Stimulated activated naive B cell treated with anti-CD40 and anti-IgM and Interleukin-4, amounts not matched to agents 10 μg/mL and 1 μg/mL and 100 μg/mL, for 72 hours (primary cell): ENCODE data around the gene MYADML2.

ENCODE experiments used
- ATAC-seq, 2 donors: fragments of 150-1000 bp; cut with Tn5 transposase; replicated peaks; 2 replicates each; pipeline ENCODE4 v1.10.0; 2021; ENCODE audit warnings: moderate library complexity in 1 of 2
- DNase-seq: peaks from one replicate; pipeline ENCODE4 v3.0.0; 2021
- H3K27ac Mint-ChIP-seq: one replicate; pipeline ENCODE4 v1.8.0; 2022; ENCODE audit warnings: mild to moderate bottlenecking, mixed read lengths
- H3K27me3 Mint-ChIP-seq, 2 donors: one replicate each; pipeline ENCODE4 v1.8.0; 2022; ENCODE audit warnings: mixed read lengths in 2 of 2
- H3K36me3 Mint-ChIP-seq, 2 donors: one replicate each; pipeline ENCODE4 v1.8.0; 2022; ENCODE audit warnings: mixed read lengths in 2 of 2, mild to moderate bottlenecking in 1 of 2
- H3K4me1 Mint-ChIP-seq, 2 donors: one replicate each; pipeline ENCODE4 v1.8.0; 2022; ENCODE audit warnings: mixed read lengths in 2 of 2, mild to moderate bottlenecking in 1 of 2
- H3K4me3 Mint-ChIP-seq, 2 donors: one replicate each; pipeline ENCODE4 v1.8.0; 2022; ENCODE audit warnings: mild to moderate bottlenecking in 2 of 2, mixed read lengths in 2 of 2, moderate library complexity in 1 of 2
- H3K9me3 Mint-ChIP-seq, 2 donors: one replicate each; pipeline ENCODE4 v1.8.0; 2022; ENCODE audit warnings: mixed read lengths in 2 of 2, mild to moderate bottlenecking in 1 of 2

Gene MYADML2

DNA sequence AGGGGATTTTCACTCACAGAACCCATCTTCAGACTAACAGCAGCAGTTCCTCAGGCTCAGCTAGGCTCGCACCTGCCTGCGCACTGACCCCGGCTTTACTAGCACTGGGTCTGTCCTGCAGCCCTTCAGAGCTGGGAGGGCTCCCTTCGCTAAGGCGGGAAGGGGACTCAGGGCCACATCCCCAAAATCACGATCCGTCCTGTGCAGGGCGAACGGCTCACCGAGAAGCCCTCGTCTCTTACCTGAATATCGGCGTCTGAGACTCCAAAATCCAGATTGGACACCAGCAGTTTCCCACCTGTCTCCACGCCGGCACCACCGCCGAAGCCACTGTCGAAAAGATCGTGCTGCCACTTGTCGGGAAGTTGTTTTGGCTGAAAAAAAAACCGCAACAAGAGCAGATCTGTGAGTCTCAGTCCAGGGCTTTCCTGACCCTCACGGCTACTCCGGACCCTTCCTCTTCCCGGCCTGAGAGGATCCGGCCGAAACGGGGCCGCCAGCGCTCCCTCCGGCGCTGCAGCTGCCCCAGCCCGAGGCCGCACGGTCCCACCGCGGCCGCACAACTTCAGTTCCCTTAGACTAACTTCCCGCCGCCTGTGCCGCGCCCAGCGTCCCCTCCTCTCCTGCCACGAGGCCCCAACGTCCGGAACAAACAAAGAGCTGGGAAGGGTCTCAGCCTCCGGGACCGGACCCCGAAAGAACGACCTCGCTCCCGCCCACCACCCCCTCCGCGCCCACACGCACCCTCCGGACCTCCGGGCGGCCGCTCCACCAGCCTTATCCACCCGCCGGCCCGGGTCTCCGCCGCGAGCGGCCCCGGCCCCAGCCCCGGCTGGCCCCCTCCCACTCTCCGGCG lies 56.4 kb downstream of the MYADML2 start:
- peak overlapping the region; percentile 94 for H3K27ac Mint-ChIP-seq
- DNase-seq, result no peak
- H3K27me3 Mint-ChIP-seq, result no peaks in the 10 kb centered on the region
- peak overlapping the region; percentile 95 to 98 for H3K4me3 Mint-ChIP-seq
- H3K9me3 Mint-ChIP-seq, result no peaks in the 10 kb centered on the region
- peaks cover 17 to 37% of the 10 kb centered on the region in 2 donors for H3K4me1 Mint-ChIP-seq
- peaks cover 40 to 44% of the 10 kb centered on the region in 2 donors for H3K36me3 Mint-ChIP-seq
- peak; percentile 8 to 23 for ATAC-seq
